ENCODE measurements around the gene SCMH1.
"Not testable (repeated sequence)": the region's sequence is repeated elsewhere in the genome, so short reads cannot be mapped to it uniquely, and the experiment has no call there.

SCMH1 gene

DNA sequence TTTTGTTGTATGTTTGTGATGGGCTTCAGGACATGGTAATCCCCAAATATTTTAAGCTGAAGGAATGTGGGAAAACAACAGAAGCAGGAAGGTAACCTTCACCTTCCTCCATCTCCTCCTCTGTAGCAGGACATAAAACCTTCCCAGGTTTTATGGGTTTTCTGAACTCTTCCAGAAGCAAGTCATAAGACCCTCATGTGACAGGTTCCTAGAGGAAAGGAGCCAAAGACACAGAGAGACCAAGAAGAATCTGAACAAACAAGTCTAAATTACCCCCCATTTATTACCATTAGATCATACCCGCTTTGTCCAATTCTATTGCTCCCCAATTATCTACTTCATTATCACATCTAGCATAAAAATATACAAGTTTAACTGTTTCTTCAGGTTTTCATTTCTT, 28.8 kb downstream of the SCMH1 start:
- no peak for DNase-seq (ENCODE audit: low read depth in 2 of 2)

- DNase-seq (ENCODE audit: low read depth in 2 of 2), result not testable (repeated sequence)
These were observed 30.5 kb downstream of the SCMH1 start for GRCh38 chr1:41211608-41212007.

GRCh38 chr1:41207053-41207452, 35.1 kb downstream of the SCMH1 start:
- DNase-seq (ENCODE audit: low read depth in 2 of 2), result not testable (repeated sequence)

- no peak for DNase-seq (ENCODE audit: low read depth in 2 of 2)
These were observed 41.4 kb downstream of the SCMH1 start for GRCh38 chr1:41200728-41201127.

DNA sequence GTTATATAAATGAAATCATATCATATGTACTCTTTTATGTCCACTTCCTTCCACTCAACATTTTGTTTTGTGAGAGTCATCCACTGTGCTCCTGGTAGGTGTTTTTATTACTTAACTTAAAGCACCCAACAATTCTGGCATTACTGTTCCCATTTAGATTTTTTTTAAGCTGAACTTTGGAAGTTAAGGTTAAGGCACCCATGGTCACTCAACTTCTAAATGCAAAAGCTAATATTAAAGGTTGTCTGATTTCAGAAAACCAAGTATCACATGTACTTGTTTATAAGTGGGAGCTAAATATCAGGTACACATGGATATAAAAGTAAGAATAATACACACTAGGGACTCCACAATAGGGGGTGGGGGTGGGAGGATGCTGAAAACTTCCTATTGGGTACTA, 42.7 kb downstream of the SCMH1 start:
- DNase-seq (ENCODE audit: low read depth in 2 of 2), result no peak

DNA sequence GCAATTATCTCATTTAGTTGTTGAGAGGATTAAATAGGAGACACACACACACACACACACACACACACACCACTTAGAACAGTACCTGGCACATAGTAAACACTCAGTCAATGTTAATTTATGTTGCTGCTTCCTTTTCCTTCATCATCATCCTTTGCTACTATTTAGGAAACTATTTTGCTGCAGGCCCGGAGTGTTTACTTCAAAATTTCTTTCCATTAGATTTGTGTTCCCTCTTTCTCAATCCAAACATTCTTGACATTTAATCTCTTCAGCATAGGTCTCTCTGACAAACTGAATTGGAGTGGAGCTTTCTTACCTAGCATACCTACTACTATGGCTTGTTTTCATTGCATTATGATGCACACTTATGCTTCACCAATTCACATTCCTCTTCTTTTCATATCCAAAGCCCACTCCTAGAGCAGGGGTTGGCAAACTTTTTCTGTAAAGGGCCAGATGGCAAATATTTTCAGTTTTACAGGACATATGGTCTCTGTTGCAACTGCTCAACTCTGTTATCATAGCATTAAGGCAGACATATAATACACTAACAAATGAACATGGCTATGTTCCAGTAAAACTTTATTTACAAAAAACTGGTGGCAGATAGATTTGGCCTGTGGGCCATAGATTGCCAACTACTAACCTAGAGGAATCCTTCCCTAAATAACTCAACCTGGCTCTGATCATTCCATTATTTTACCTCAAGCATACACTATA, 49.5 kb downstream of the SCMH1 start:
- DNase-seq (ENCODE audit: low read depth in 2 of 2), result no peak

DNA sequence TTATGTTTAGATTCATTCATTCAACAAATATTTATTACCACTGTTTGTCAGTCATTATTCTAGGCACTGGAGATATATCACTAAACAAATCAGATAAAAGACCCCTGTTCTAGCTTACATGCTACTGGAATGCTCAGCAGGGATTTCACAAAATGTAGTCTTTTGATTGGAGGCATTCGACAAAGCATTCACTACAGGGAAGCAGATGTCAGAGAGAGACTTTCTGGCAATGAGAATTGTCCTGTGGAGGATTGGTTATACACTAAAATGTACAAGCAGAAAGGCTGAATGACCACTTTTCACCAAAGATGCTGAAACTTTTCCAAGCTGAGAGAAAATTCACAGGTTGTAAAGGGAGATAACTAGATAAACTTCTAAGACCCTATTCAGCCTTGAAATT, 57.7 kb downstream of the SCMH1 start:
- no peak for DNase-seq (ENCODE audit: low read depth in 2 of 2)

GRCh38 chr1:41178230-41178629, 63.9 kb downstream of the SCMH1 start:
- not testable (repeated sequence) for DNase-seq (ENCODE audit: low read depth in 2 of 2)

DNA sequence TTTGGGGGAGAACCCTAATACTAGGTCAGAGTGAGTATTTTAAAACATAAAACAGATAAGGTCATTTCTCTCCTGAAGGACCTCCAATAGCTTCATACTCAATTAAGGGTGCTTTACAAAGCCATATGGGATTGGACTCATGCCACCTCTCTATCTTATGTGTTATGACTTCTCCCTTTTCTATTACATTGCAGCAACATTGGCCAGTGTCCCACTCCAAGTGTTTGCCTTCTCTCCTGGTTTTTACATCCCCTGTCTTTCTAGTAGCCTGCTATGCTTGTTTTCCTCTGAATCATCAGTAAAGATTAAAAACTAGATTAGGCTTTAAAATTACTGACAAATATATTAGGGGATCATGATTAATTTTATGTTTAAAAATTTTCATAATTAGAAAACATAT, 66.6 kb downstream of the SCMH1 start:
- DNase-seq (ENCODE audit: low read depth in 2 of 2), result no peak

DNA sequence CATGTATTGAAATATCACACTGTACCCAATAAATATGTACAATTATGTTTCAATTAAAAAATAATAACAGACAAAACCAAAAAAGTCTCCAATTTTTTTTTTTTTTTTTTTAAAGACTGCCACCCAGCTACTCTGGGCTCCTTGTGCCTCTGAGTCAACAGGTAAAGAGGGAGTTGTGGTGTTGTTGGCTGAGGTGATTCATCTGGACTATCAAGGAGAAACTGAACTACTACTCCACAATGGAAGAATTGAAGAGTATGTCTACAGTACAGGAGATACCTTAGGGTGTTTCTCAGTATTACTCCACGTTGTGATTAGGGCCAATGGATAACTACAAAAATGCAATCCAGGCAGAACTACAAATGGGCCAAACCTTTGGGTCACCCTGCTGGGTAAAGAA, 67.9 kb downstream of the SCMH1 start:
- DNase-seq (ENCODE audit: low read depth in 2 of 2), result no peak

- no peak for DNase-seq (ENCODE audit: low read depth in 2 of 2)
These were observed 68.5 kb downstream of the SCMH1 start for GRCh38 chr1:41173651-41174050.

GRCh38 chr1:41171266-41171874, 70.7 kb downstream of the SCMH1 start:
- no peak for DNase-seq (ENCODE audit: low read depth in 2 of 2)

DNA sequence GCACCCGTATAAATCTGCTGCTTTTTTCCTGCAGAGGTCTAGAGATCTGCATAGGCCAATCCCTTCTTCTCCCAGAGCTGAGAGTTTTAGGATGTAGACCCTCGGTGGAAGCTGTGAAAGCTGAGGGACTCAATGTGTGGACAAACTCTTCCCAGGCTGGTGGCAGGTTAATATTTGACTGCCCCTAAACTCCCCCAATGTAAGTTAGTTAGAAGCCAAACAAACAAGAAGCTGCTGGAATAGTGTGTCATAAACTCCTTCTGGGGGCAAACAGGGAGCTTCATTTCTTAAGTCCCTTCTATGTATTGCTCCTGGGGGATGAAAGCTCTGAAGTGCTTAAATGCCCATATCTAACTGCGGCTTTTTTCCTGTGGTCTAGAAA, 72.3 kb downstream of the SCMH1 start:
- DNase-seq (ENCODE audit: low read depth in 2 of 2), result no peak

DNA sequence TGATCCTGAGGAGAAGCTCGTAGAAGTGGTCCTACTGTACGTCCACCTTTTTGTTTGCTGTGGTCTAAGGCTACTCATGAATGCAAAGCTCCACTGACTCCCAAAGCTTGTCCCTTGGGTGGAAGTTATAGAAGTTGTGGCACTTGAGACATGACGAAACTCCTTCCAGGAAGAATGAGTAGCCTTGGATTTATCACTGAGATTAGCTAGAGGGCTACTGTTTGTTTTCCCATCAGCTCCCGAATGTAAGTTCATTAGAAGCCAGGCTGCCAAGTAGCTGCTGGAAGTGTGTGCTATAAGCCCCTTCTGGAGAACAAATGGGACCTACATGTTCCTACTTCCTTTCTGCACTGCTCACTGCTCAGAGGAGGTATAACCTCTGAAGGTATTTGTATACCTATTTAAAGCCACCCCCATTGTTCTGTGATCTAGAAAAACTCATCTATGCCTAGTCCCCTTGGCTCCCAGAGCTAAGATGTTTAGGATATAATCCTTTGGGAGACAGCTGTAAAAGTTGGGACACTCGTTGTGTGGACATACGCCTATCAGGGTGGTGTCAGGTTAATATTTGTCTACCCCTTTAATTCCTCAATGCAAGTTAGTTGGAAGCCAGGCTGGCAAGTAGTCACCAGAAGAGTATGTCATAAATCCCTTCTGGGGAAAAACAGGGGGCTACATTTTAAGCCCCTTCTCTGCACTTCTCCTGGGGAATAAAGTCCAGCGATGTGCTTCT, 72.9 kb downstream of the SCMH1 start:
- no peak for DNase-seq (ENCODE audit: low read depth in 2 of 2)

DNA sequence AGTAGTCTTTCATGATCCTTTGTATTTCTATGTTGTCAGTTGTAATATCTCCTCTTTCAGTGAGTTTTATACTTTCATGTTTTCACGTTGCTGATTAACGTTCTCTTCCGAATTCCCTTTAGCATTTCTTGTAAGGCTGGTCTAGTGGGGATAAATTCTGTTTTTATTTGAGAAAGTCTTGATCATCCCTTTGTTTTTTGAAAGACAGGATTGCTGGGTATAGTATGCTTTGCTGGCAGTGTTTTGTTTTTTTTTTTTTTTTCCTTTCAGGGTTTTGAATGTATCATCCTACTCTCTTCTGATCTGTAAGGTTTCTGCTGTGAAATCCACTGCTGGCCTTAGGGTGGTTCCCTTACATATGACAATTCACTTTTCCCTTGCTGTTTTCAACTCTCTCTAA, 74.4 kb downstream of the SCMH1 start:
- no peak for DNase-seq (ENCODE audit: low read depth in 2 of 2)

DNA sequence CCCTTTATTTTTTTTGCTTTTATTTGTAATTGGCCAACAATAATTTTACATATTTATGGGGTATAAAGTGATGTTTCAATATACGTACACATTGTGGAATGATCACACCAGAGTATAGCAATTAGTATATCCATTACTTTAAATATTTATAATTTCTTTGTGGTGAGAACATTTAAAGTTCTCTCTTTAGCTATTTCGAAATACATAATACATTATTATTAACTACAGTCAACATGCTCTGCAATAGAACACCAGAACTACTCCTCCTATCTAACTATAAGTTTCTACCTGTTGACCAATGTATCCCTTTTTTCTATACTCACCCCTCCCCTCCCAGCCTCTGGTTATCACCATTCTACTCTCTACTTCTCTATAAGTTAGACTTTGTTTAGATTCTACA, 77.4 kb downstream of the SCMH1 start:
- no peak for DNase-seq (ENCODE audit: low read depth in 2 of 2)

DNA sequence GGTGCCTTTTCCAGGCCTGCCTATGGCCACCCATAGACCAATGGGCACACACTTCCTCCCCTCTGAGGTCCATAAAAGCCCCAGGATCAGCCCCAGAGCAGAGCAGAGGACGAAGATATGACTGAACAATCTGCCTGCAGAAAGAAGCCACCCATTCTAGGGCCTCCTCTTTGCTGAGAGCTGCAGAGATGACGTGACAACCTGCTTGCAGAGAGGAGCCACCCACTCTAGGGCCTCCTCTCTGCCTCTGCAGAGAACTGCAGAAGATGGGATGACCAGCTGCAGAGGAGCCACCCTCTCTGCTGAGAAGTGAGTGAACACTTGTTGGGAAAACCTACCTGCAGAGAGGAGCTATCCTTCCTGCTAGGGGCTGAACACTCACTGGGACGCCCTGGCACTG, 79.7 kb downstream of the SCMH1 start:
- DNase-seq (ENCODE audit: low read depth in 2 of 2), result no peak

DNA sequence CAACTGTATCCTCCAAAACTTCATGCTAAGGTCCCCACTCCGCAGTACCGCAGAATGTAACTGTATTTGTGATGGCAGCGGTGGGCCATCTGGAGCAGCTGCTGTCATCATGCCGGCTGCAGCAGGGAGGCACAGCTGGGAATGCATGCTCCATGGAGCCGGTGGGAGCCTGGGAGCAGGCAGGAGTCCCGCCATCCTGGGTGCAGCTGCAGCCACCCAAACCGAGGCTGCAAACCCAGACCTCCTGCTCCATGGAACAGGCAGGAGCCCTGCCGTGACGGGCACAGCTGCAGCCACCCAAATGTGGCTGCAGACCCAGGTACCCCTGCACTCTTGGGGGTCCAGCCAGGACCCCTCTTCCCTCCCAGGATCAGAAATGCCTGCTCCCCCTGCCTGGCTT, 80.3 kb downstream of the SCMH1 start:
- no peak for DNase-seq (ENCODE audit: low read depth in 2 of 2)

- no peak for DNase-seq (ENCODE audit: low read depth in 2 of 2)
These were observed 81.5 kb downstream of the SCMH1 start for GRCh38 chr1:41160498-41161110.

- DNase-seq (ENCODE audit: low read depth in 2 of 2), result no peak
These were observed 83.1 kb downstream of the SCMH1 start for GRCh38 chr1:41158966-41159365.

GRCh38 chr1:41158147-41158875, 83.8 kb downstream of the SCMH1 start:
- DNase-seq (ENCODE audit: low read depth in 2 of 2), result no peak

DNA sequence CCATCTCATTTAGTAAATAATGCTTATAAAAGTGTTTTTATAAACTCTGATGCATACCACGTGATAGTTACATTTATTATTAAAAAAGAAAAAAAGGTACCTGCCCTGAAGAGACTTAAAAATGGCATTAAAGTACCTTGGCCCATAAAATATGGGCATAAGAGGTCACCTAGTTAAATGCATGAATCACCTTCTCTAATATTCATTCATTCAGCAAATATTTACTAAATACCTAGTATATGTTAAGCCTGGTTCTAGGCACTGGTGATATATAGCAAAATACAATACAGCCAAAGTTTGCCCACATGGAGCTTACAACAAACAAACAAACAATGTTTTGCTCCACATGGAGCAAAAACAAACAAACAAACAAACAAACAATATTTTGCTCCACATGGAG, 87.0 kb downstream of the SCMH1 start:
- no peak for DNase-seq (ENCODE audit: low read depth in 2 of 2)
